ENCODE measurements around the gene CDH4.

CDH4 gene

GRCh38 chr20:61762886-61763739, 511.1 kb downstream of the CDH4 start:
- no peak for DNase-seq (ENCODE audit: low read depth, low spot score)

GRCh38 chr20:61763740-61764400, 511.8 kb downstream of the CDH4 start:
- no peak for DNase-seq (ENCODE audit: low read depth, low spot score)

GRCh38 chr20:61764471-61765025, 512.5 kb downstream of the CDH4 start:
- no peak for DNase-seq (ENCODE audit: low read depth, low spot score)

GRCh38 chr20:61765081-61765870, 513.2 kb downstream of the CDH4 start:
- DNase-seq (ENCODE audit: low read depth, low spot score), result no peak

GRCh38 chr20:61765871-61766654, 514.0 kb downstream of the CDH4 start:
- DNase-seq (ENCODE audit: low read depth, low spot score), result no peak

- no peak for DNase-seq (ENCODE audit: low read depth, low spot score)
These were observed 515.0 kb downstream of the CDH4 start for GRCh38 chr20:61766921-61767610.

- no peak for DNase-seq (ENCODE audit: low read depth, low spot score)
These were observed 515.9 kb downstream of the CDH4 start for GRCh38 chr20:61767761-61768494.

GRCh38 chr20:61768571-61769285, 516.7 kb downstream of the CDH4 start:
- no peak for DNase-seq (ENCODE audit: low read depth, low spot score)

GRCh38 chr20:61769286-61769832, 517.3 kb downstream of the CDH4 start:
- DNase-seq (ENCODE audit: low read depth, low spot score), result no peak

GRCh38 chr20:61770113-61770585, 518.1 kb downstream of the CDH4 start:
- DNase-seq (ENCODE audit: low read depth, low spot score), result no peak

GRCh38 chr20:61771805-61772350, 519.8 kb downstream of the CDH4 start:
- DNase-seq (ENCODE audit: low read depth, low spot score), result no peak

GRCh38 chr20:61772828-61773631, 521.0 kb downstream of the CDH4 start:
- no peak for DNase-seq (ENCODE audit: low read depth, low spot score)

- no peak for DNase-seq (ENCODE audit: low read depth, low spot score)
These were observed 522.0 kb downstream of the CDH4 start for GRCh38 chr20:61773926-61774587.

GRCh38 chr20:61775423-61775822, 523.4 kb downstream of the CDH4 start:
- no peak for DNase-seq (ENCODE audit: low read depth, low spot score)

GRCh38 chr20:61776491-61777075, 524.5 kb downstream of the CDH4 start:
- DNase-seq (ENCODE audit: low read depth, low spot score), result no peak

GRCh38 chr20:61777773-61778494, 525.9 kb downstream of the CDH4 start:
- no peak for DNase-seq (ENCODE audit: low read depth, low spot score)
